Caco-2 (cell line): Measurements from ENCODE around the gene HGS. TPM values are rescaled to one million over a fixed set of nuclear protein-coding genes. Genes with fewer than 3 reads are reported as not detected.
A peak's percentile ranks its signal among the peaks of the same experiment; 100 is the strongest.

ENCODE experiments used
- BruUV-seq: library from RNA; stranded (reverse); fragments of 400-500 nt; replicated peaks from 2 replicates; lab custom pipeline; 2021; lab: Mats Ljungman, UMichigan
- CTCF ChIA-PET: fragments of 300-600 bp; sonication (Branson Sonifier 250); formaldehyde crosslinking; loops from one replicate; lab custom pipeline; 2022; ENCODE audit warnings: antibody characterized with exemption; lab: Charles Lee
- POLR2A ChIA-PET: fragments of 300-600 bp; sonication (Branson Sonifier 250); formaldehyde crosslinking; loops from one replicate; lab custom pipeline; 2022; ENCODE audit warnings: antibody characterized with exemption; lab: Charles Lee
- DNase-seq, 2 experiments: peaks; one replicate each; pipeline versions ENCODE4 v3.0.0 to v3.0.0-alpha.2; 2020 to 2022
- H3K27me3 ChIP-seq: replicated peaks from 2 replicates; pipeline ENCODE4 v1.6.0; 2011; ENCODE audit warnings: low read length; ENCODE audit not compliant: control insufficient read depth, insufficient read depth
- H3K36me3 ChIP-seq: 2 replicates; pipeline ENCODE4 v1.5.1; 2011; ENCODE audit warnings: low read length; ENCODE audit not compliant: control insufficient read depth, insufficient read depth
- H3K4me1 ChIP-seq: fragments of 250-450 bp; sonication (Bioruptor Pico); 2 replicates; pipeline ENCODE4 v1.5.1; 2020; ENCODE audit warnings: mild to moderate bottlenecking
- H3K4me3 ChIP-seq: 2 replicates; pipeline ENCODE4 v1.5.1; 2011; ENCODE audit warnings: low read depth, mild to moderate bottlenecking, control low read depth, low read length
- H3K9me3 ChIP-seq: fragments of 250-450 bp; sonication (Bioruptor Pico); 2 replicates; pipeline ENCODE4 v1.5.1; 2020; ENCODE audit warnings: mild to moderate bottlenecking, moderate library complexity
- H3K27ac Mint-ChIP-seq: one replicate; pipeline ENCODE4 v1.8.0; 2022; ENCODE audit warnings: mixed read lengths; ENCODE audit not compliant: unreplicated experiment
- H3K27me3 Mint-ChIP-seq: one replicate; pipeline ENCODE4 v1.8.0; 2022; ENCODE audit warnings: mixed read lengths; ENCODE audit not compliant: insufficient read depth, unreplicated experiment
- H3K36me3 Mint-ChIP-seq: one replicate; pipeline ENCODE4 v1.8.0; 2022; ENCODE audit warnings: mild to moderate bottlenecking, mixed read lengths; ENCODE audit not compliant: insufficient read depth, unreplicated experiment
- H3K4me1 Mint-ChIP-seq: one replicate; pipeline ENCODE4 v1.8.0; 2022; ENCODE audit warnings: low read depth, mixed read lengths; ENCODE audit not compliant: unreplicated experiment
- H3K4me3 Mint-ChIP-seq: one replicate; pipeline ENCODE4 v1.8.0; 2022; ENCODE audit warnings: mild to moderate bottlenecking, moderate library complexity, mixed read lengths; ENCODE audit not compliant: unreplicated experiment
- H3K9me3 Mint-ChIP-seq: one replicate; pipeline ENCODE4 v1.8.0; 2022; ENCODE audit warnings: mixed read lengths; ENCODE audit not compliant: unreplicated experiment
- CTCF ChIP-seq, 2 experiments: fragments of 200-600 bp in 1 of 2; IDR thresholded peaks; 1 replicate in 1 of 2; 2 replicates in 1 of 2; pipeline versions ENCODE4 v1.5.1 to v1.8.0; 2011 to 2022; ENCODE audit warnings: antibody characterized with exemption in 1 of 2, control low read depth in 1 of 2, inconsistent platforms in 1 of 2, low read depth in 1 of 2, low read length in 1 of 2, mild to moderate bottlenecking in 1 of 2, moderate library complexity in 1 of 2; ENCODE audit not compliant: insufficient read depth in 1 of 2, severe bottlenecking in 1 of 2, unreplicated experiment in 1 of 2
- intact Hi-C: fragments of 100-400 bp; cut with micrococcal nuclease; formaldehyde crosslinking; loops from one replicate; pipeline ENCODE4 v1.10.0; 2022; ENCODE audit not compliant: unreplicated experiment
- total RNA-seq: library from RNA; stranded (reverse); gene quantifications from 2 replicates; pipeline ENCODE4 v1.2.3, GENCODE V29; 2022

The HGS gene
- total RNA-seq, 1 experiment from 2014 or later: 176 TPM

DNA sequence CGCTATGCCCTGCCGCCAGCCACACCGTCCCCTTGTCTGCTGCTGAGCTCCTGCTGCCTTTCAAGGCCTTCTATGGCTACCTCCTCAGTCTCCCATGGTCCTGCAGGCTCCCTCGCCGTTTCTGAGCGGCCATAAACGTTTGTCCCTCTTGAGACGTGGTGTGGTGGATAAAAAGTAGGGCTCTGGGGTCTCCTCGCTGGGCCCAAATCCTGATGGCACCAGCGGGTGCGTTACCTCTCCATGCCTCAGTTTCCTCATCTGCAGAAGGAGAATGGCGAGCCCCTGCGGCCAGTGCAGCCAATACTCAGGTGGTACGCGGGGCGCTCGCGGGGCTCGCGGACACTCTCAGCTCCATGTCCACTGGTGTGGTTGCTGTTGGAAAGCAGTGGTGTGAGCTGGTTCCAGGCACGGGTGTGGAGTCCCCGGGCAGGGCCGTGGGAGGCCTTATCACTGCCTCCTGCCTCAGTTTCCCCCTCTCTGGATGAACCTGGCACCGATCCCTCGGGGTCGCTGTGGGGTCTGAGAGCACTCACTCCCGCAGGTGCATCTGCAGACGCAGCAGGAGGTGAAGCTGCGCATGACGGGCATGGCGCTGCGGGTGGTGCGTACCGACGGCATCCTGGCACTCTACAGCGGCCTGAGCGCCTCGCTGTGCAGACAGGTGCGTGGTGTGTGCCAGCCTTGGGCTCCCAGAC lies 30.7 kb downstream of the HGS start:
- no peak for TF ChIP-seq CTCF (IDR thresholded peaks at IDR 0.05; ENCODE audit: insufficient read depth in 1 of 2, low read depth in 1 of 2, low read length in 1 of 2, severe bottlenecking in 1 of 2, unreplicated experiment in 1 of 2)
- intact Hi-C loops: no loop called here
- peak overlapping the region; percentile 98 for H3K4me3 Mint-ChIP-seq

DNA sequence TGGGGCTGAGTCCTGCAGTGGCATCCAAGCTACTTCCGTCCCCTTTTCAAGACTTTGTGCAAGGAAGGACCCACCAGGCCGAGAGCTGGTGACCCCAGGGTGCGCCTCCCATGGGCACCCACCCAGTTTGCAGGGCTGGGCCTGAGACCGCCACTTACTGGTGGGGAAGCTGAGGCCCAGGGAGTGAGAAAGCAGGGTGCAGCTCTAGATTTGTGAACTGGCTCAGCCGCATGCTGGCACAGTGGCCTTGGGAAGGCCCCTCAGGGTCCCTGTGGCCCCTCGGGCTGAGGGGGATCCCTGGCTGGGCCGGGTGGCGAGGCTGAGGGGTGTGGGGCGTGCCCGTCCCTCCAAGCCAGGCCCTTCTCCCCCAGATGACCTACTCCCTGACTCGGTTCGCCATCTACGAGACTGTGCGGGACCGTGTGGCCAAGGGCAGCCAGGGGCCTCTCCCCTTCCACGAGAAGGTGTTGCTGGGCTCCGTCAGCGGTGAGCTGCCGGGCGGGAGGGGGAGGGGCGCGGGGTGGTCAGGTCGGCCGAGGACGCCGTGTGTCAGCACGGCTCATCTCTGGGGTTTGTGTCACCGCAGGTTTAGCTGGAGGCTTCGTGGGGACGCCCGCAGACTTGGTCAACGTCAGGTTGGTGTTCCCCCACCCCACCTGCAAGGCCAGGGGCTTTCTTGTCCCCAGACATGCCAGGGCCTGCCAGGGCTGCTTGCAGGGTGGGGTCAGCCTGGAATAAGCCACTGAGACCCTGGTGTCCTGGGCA lies 31.5 kb downstream of the HGS start:
- H3K27me3 ChIP-seq: no peaks in the 10 kb centered on the region
- TF ChIP-seq CTCF (IDR thresholded peaks at IDR 0.05; ENCODE audit: insufficient read depth in 1 of 2, low read depth in 1 of 2, low read length in 1 of 2, severe bottlenecking in 1 of 2, unreplicated experiment in 1 of 2): no peak
- ChIA-PET CTCF (no interaction called here), POLR2A (no interaction called here)
- Mint-ChIP-seq H3K4me1 (peaks cover 9% of the 10 kb centered on the region), H3K9me3 (no peaks in the 10 kb centered on the region), H3K4me3 (no peak overlapping the region), H3K27me3 (no peaks in the 10 kb centered on the region), H3K27ac (no peak overlapping the region), H3K36me3 (peaks cover 64% of the 10 kb centered on the region)
- peaks cover 21% of the 10 kb centered on the region for H3K4me1 ChIP-seq
- no peak for DNase-seq
- BruUV-seq: no TSS peak
- intact Hi-C loops: no loop called here
- no peaks in the 10 kb centered on the region for H3K9me3 ChIP-seq
- H3K36me3 ChIP-seq: no peaks in the 10 kb centered on the region; the same call in none of the 2 replicates
- H3K4me3 ChIP-seq: no peak overlapping the region

More for the DNA sequence above, 30.7 kb downstream of the HGS start:
- DNase-seq: no peak
- Histone ChIP-seq H3K4me1 (peaks cover 27% of the 10 kb centered on the region), H3K27me3 (no peaks in the 10 kb centered on the region), H3K36me3 (no peaks in the 10 kb centered on the region; the same call in none of the 2 replicates), H3K4me3 (no peak overlapping the region), H3K9me3 (no peaks in the 10 kb centered on the region)
- Mint-ChIP-seq H3K27ac (no peak overlapping the region), H3K36me3 (peaks cover 67% of the 10 kb centered on the region), H3K4me1 (peaks cover 9% of the 10 kb centered on the region), H3K27me3 (no peaks in the 10 kb centered on the region), H3K9me3 (no peaks in the 10 kb centered on the region)
- no TSS peak for BruUV-seq
- ChIA-PET POLR2A (interaction anchor here (0.7 kb wide), 1 partner anchor 11 kb away, joined by 4 read pairs; the partner anchor contains the start of gene MRPL12), CTCF (no interaction called here)

DNA sequence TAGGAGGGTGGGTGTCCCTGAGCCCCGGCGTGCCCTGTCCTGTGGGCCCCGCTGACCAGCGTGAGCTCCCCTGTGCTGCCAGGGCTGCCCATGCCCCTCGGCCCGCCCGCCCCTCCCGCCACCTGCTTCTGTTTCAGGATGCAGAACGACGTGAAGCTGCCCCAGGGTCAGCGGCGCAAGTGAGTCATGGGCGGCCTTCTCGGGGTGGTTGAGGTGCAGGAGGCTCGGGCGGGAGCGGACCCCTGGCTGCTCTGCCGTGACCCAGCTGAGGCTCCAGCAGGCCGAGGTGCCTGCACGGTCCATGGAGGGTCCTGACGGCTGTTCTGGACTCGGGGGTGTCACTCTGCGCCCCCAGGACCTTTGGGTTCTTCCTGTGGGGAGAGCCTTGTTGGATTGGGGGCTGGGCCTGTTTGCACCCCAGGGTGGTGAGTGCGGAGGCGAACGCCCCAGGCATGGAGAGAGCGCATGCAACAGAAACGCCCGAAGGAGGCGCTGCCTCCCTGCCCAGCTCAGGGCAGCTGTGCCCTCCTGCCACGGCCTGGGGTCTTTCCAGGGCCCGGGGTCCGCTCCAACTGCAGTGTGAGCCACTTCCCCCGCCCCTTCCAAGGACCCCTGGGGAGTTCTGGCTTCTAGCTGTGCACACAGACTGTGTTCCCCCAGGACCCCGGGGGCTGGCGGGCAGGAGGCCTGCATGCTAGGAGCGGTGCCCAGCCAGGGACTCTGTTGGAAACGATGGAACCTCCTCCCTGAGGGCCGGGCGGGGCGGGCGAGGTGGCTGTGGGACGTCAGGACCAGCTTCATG lies 32.3 kb downstream of the HGS start:
- H3K27ac Mint-ChIP-seq: no peak overlapping the region
- no peak for TF ChIP-seq CTCF (IDR thresholded peaks at IDR 0.05; ENCODE audit: insufficient read depth in 1 of 2, low read depth in 1 of 2, low read length in 1 of 2, severe bottlenecking in 1 of 2, unreplicated experiment in 1 of 2)
- DNase-seq: no peak
- ChIA-PET CTCF (interaction anchor here (0.7 kb wide), 1 partner anchor 386 kb away, joined by 5 read pairs; no protein-coding TSS in a partner anchor), POLR2A (interaction anchor here (0.6 kb wide), 1 partner anchor 102 kb away, joined by 7 read pairs; no protein-coding TSS in a partner anchor)
- no peaks in the 10 kb centered on the region for H3K9me3 Mint-ChIP-seq
- peaks cover 1% of the 10 kb centered on the region for H3K4me1 Mint-ChIP-seq
- intact Hi-C loops: no loop called here
- BruUV-seq: no TSS peak
- peaks cover 14% of the 10 kb centered on the region for H3K4me1 ChIP-seq
- peaks cover 56% of the 10 kb centered on the region for H3K36me3 Mint-ChIP-seq
- H3K4me3 ChIP-seq: no peak overlapping the region
- no peaks in the 10 kb centered on the region; the same call in none of the 2 replicates for H3K36me3 ChIP-seq
- no peak overlapping the region for H3K4me3 Mint-ChIP-seq
- H3K27me3 ChIP-seq: no peaks in the 10 kb centered on the region
- no peaks in the 10 kb centered on the region for H3K9me3 ChIP-seq
- H3K27me3 Mint-ChIP-seq: no peaks in the 10 kb centered on the region
